ENCODE results near the gene CNTN1. TPM values are rescaled to one million over a fixed set of nuclear protein-coding genes. Genes with fewer than 3 reads are reported as not detected.

The CNTN1 gene
- total and polyA plus RNA-seq, 2 of the 8 experiments (the other 6 are each of a cell fraction or from before 2014, with no cell fraction given), result 7.2 to 21.8 TPM

DNA sequence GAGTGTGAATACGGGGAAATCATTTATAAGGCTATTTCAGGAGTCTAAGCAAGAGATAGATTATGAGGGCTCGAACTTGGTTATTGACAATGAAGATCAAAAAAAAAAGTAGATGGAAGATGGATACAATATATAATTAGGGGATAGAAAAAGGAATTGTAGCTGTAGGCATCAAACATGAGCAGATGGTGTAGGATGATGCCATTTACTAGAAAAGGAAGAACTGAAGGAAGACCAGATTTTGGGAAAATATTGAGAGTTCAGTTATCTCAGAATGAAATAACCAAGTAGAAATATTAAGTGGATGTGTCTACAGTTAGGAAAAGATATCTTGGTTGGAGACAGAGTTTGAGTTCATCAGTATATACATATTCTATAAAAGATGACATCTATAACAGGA, 109.6 kb downstream of the CNTN1 start (continued):
- TF ChIP-seq JUND (IDR thresholded peaks at IDR 0.05; ENCODE audit: low read length), result no peak
- TF ChIP-seq SP4 (IDR thresholded peaks at IDR 0.05; ENCODE audit: low read length), result no peak
- no peak for TF ChIP-seq SP1 (IDR thresholded peaks at IDR 0.05; ENCODE audit: low read depth, low read length)
- no peak for TF ChIP-seq SUZ12 (IDR thresholded peaks at IDR 0.05; ENCODE audit: low read length)
- TF ChIP-seq CHD1 (IDR thresholded peaks at IDR 0.05; ENCODE audit: low read depth, low read length), result no peak
- no peak for TF ChIP-seq SIN3A (conservative IDR thresholded peaks at IDR 0.05 in 1 of 2, IDR thresholded peaks at IDR 0.05 in 1 of 2; ENCODE audit: low read depth in 1 of 2, low read length in 2 of 2)
- TF ChIP-seq ASH2L (IDR thresholded peaks at IDR 0.05; ENCODE audit: low read length), result no peak

All from H1 (cell line).